Karpas-422 (cell line): ENCODE results near the gene FSTL1. TPM values are rescaled to one million over a fixed set of nuclear protein-coding genes. Genes with fewer than 3 reads are reported as not detected.

Source experiments
- DNase-seq: peaks from one replicate; pipeline ENCODE4 v3.0.0-alpha.2; 2015
- H2AFZ ChIP-seq: fragments of 200-600 bp; sonication (generic); 2 replicates; pipeline ENCODE4 v1.6.1; 2014; ENCODE audit warnings: antibody characterized with exemption, low read length, mixed read lengths
- H3K27ac ChIP-seq: fragments of 200-600 bp; sonication (generic); 2 replicates; pipeline ENCODE4 v1.5.1; 2014; ENCODE audit warnings: mild to moderate bottlenecking, low read length, moderate library complexity
- H3K27me3 ChIP-seq: fragments of 200-600 bp; sonication (generic); 2 replicates; pipeline ENCODE4 v1.6.1; 2014; ENCODE audit warnings: low read length, mixed read lengths
- H3K36me3 ChIP-seq: fragments of 200-600 bp; sonication (generic); 2 replicates; pipeline ENCODE4 v1.6.1; 2014; ENCODE audit warnings: low read length, mixed read lengths; ENCODE audit not compliant: insufficient read depth
- H3K4me1 ChIP-seq: fragments of 200-600 bp; sonication (generic); 2 replicates; pipeline ENCODE4 v1.6.1; 2014; ENCODE audit warnings: mild to moderate bottlenecking, low read length, mixed read lengths
- H3K4me2 ChIP-seq: fragments of 200-600 bp; sonication (generic); 2 replicates; pipeline ENCODE4 v1.6.1; 2014; ENCODE audit warnings: low read length, low read depth, mild to moderate bottlenecking; ENCODE audit not compliant: poor library complexity, severe bottlenecking
- H3K4me3 ChIP-seq: fragments of 200-600 bp; sonication (generic); 2 replicates; pipeline ENCODE4 v1.5.1; 2014; ENCODE audit warnings: mild to moderate bottlenecking, antibody characterized with exemption, low read length, mixed read lengths
- H3K79me2 ChIP-seq: fragments of 200-600 bp; sonication (generic); 2 replicates; pipeline ENCODE4 v1.6.1; 2014; ENCODE audit warnings: mild to moderate bottlenecking, low read length, mixed read lengths
- H3K9ac ChIP-seq: fragments of 200-600 bp; sonication (generic); 2 replicates; pipeline ENCODE4 v1.6.0; 2014; ENCODE audit warnings: low read length
- H3K9me2 ChIP-seq: fragments of 200-600 bp; sonication (generic), shearing (Covaris generic); replicated peaks from 2 replicates; pipeline ENCODE4 v1.6.0; 2014; ENCODE audit warnings: mild to moderate bottlenecking, low read length, moderate library complexity; ENCODE audit not compliant: insufficient read depth
- H3K9me3 ChIP-seq: fragments of 300-700, 200-600 bp; sonication (generic); 2 replicates; pipeline ENCODE4 v1.6.1; 2014; ENCODE audit warnings: low read length, mixed read lengths
- H4K20me1 ChIP-seq: fragments of 200-600 bp; sonication (generic); 2 replicates; pipeline ENCODE4 v1.6.1; 2014; ENCODE audit warnings: mild to moderate bottlenecking, antibody characterized with exemption, low read length, low read depth; ENCODE audit not compliant: insufficient read depth
- total RNA-seq: library from RNA; depleted of rRNA; stranded (reverse); fragments of >200 nt; shearing (Covaris generic); gene quantifications from 2 replicates; pipeline ENCODE4 v1.2.3, GENCODE V29; 2014; ENCODE audit warnings: low replicate concordance

FSTL1 gene
- total RNA-seq, 1 experiment from 2014 or later = not detected

GRCh38 chr3:120410541-120410940 is 40.3 kb downstream of the FSTL1 start:
- Histone ChIP-seq H3K4me1 (no peaks in the 10 kb centered on the region), H3K9me2 (no peaks in the 10 kb centered on the region), H3K27me3 (no peaks in the 10 kb centered on the region), H3K4me2 (no peak overlapping the region), H3K27ac (no peak overlapping the region), H3K9me3 (no peaks in the 10 kb centered on the region), H3K4me3 (no peak overlapping the region), H2AFZ (no peak overlapping the region), H4K20me1 (no peaks in the 10 kb centered on the region), H3K9ac (no peak overlapping the region), H3K36me3 (no peaks in the 10 kb centered on the region), H3K79me2 (no peaks in the 10 kb centered on the region)
- no peak for DNase-seq

- Histone ChIP-seq H3K79me2 (no peaks in the 10 kb centered on the region), H3K9ac (no peak overlapping the region), H3K4me1 (no peaks in the 10 kb centered on the region)
Measured at GRCh38 chr3:120410116-120410515, 40.7 kb downstream of the FSTL1 start.

GRCh38 chr3:120407508-120408287 is 43.1 kb downstream of the FSTL1 start:
- Histone ChIP-seq H4K20me1 (no peaks in the 10 kb centered on the region), H3K9me2 (no peaks in the 10 kb centered on the region), H3K4me3 (no peak overlapping the region), H3K36me3 (no peaks in the 10 kb centered on the region), H3K9me3 (no peaks in the 10 kb centered on the region), H3K4me1 (no peaks in the 10 kb centered on the region), H3K9ac (no peak overlapping the region), H2AFZ (no peak overlapping the region), H3K79me2 (no peaks in the 10 kb centered on the region), H3K4me2 (no peak overlapping the region), H3K27me3 (no peaks in the 10 kb centered on the region), H3K27ac (no peak overlapping the region)
- DNase-seq = no peak

More at GRCh38 chr3:120410116-120410515, 40.7 kb downstream of the FSTL1 start:
- H3K9me2 ChIP-seq = no peaks in the 10 kb centered on the region
- H4K20me1 ChIP-seq = no peaks in the 10 kb centered on the region
- no peak overlapping the region for H3K4me3 ChIP-seq
- no peaks in the 10 kb centered on the region for H3K36me3 ChIP-seq
- no peak overlapping the region for H2AFZ ChIP-seq
- H3K27ac ChIP-seq = no peak overlapping the region
- no peaks in the 10 kb centered on the region for H3K9me3 ChIP-seq
- no peak for DNase-seq
- H3K4me2 ChIP-seq = no peak overlapping the region
- H3K27me3 ChIP-seq = no peaks in the 10 kb centered on the region

GRCh38 chr3:120404876-120405275 is 45.9 kb downstream of the FSTL1 start:
- Histone ChIP-seq H3K9me3 (no peaks in the 10 kb centered on the region), H3K27ac (no peak overlapping the region), H3K27me3 (no peaks in the 10 kb centered on the region), H3K4me1 (peaks cover 12% of the 10 kb centered on the region), H3K9ac (no peak overlapping the region), H2AFZ (no peak overlapping the region), H3K36me3 (no peaks in the 10 kb centered on the region), H3K4me3 (no peak overlapping the region), H3K9me2 (no peaks in the 10 kb centered on the region), H4K20me1 (no peaks in the 10 kb centered on the region), H3K79me2 (no peaks in the 10 kb centered on the region), H3K4me2 (no peak overlapping the region)
- DNase-seq = no peak

GRCh38 chr3:120402257-120402656 is 48.5 kb downstream of the FSTL1 start:
- Histone ChIP-seq H3K79me2 (no peaks in the 10 kb centered on the region), H3K9ac (no peak overlapping the region), H2AFZ (no peak overlapping the region), H3K9me2 (no peaks in the 10 kb centered on the region), H3K36me3 (no peaks in the 10 kb centered on the region), H3K27ac (no peak overlapping the region), H3K27me3 (no peaks in the 10 kb centered on the region), H3K4me2 (no peak overlapping the region), H4K20me1 (no peaks in the 10 kb centered on the region), H3K4me1 (peaks cover 38% of the 10 kb centered on the region), H3K4me3 (no peak overlapping the region), H3K9me3 (no peaks in the 10 kb centered on the region)
- no peak for DNase-seq

GRCh38 chr3:120399372-120399771 is 51.4 kb downstream of the FSTL1 start:
- H4K20me1 ChIP-seq = no peaks in the 10 kb centered on the region
- no peaks in the 10 kb centered on the region for H3K27me3 ChIP-seq
- H3K79me2 ChIP-seq = no peaks in the 10 kb centered on the region
- no peak overlapping the region; the same call in 1 of the 2 replicates for H2AFZ ChIP-seq
- no peaks in the 10 kb centered on the region for H3K9me2 ChIP-seq
- H3K9ac ChIP-seq = peak overlapping the region; percentile 39
- peaks cover 58% of the 10 kb centered on the region for H3K4me1 ChIP-seq
- H3K9me3 ChIP-seq = no peaks in the 10 kb centered on the region
- no peaks in the 10 kb centered on the region for H3K36me3 ChIP-seq
- peak overlapping the region; percentile 75 for H3K27ac ChIP-seq
- DNase-seq = peak; percentile 85
- H3K4me2 ChIP-seq = peak overlapping the region; percentile 55
- peak overlapping the region; percentile 22; the same call in 1 of the 2 replicates for H3K4me3 ChIP-seq

GRCh38 chr3:120396469-120396868 is 54.3 kb downstream of the FSTL1 start:
- H4K20me1 ChIP-seq = no peaks in the 10 kb centered on the region

GRCh38 chr3:120394347-120394746 is 56.4 kb downstream of the FSTL1 start:
- H3K36me3 ChIP-seq = no peaks in the 10 kb centered on the region
- H3K79me2 ChIP-seq = no peaks in the 10 kb centered on the region
- H3K4me1 ChIP-seq = peaks cover 41% of the 10 kb centered on the region
- no peak for DNase-seq
- no peak overlapping the region for H3K4me2 ChIP-seq
- H2AFZ ChIP-seq = no peak overlapping the region
- H3K27ac ChIP-seq = no peak overlapping the region
- no peak overlapping the region for H3K4me3 ChIP-seq
- H3K9me3 ChIP-seq = no peaks in the 10 kb centered on the region
- H3K9me2 ChIP-seq = no peaks in the 10 kb centered on the region
- H3K9ac ChIP-seq = no peak overlapping the region
- H3K27me3 ChIP-seq = no peaks in the 10 kb centered on the region
- H4K20me1 ChIP-seq = no peaks in the 10 kb centered on the region

More at GRCh38 chr3:120396469-120396868, 54.3 kb downstream of the FSTL1 start:
- H3K9me2 ChIP-seq = no peaks in the 10 kb centered on the region
- DNase-seq = peak; percentile 68
- peak overlapping the region; percentile 56 for H3K27ac ChIP-seq
- no peaks in the 10 kb centered on the region for H3K27me3 ChIP-seq
- peak overlapping the region; percentile 25; the same call in 1 of the 2 replicates for H3K9ac ChIP-seq
- H3K36me3 ChIP-seq = no peaks in the 10 kb centered on the region
- H3K9me3 ChIP-seq = no peaks in the 10 kb centered on the region
- peak overlapping the region; percentile 51 for H3K4me2 ChIP-seq
- H3K4me3 ChIP-seq = peak overlapping the region; percentile 17; the same call in 1 of the 2 replicates
- peak overlapping the region; percentile 34; the same call in 1 of the 2 replicates for H2AFZ ChIP-seq
- H3K79me2 ChIP-seq = no peaks in the 10 kb centered on the region
- peaks cover 58% of the 10 kb centered on the region for H3K4me1 ChIP-seq
